A549 (cell line): ENCODE measurements around the gene TMEM52B.

Experiments used
- CEBPB ChIP-seq, 2 experiments: fragments of >200 bp in 1 of 2; sonication (Bioruptor Twin) in 1 of 2; formaldehyde crosslinking in 1 of 2; IDR thresholded peaks; 2 replicates each; pipeline ENCODE4 v1.6.1; 2012 to 2016
- CHD2 ChIP-seq: fragments of 150-350 bp; IDR thresholded peaks from 2 replicates; pipeline ENCODE4 v1.6.1; 2014; ENCODE audit warnings: low read length; ENCODE audit not compliant: partially characterized antibody
- CTCF ChIP-seq: fragments of >200 bp; sonication (Bioruptor Twin); formaldehyde crosslinking; IDR thresholded peaks from 3 replicates; pipeline ENCODE4 v1.5.1; 2016
- JUN ChIP-seq, 2 experiments: fragments of >200 bp; sonication (Bioruptor Twin); formaldehyde crosslinking; IDR thresholded peaks; 2 replicates in 1 of 2; 3 replicates in 1 of 2; pipeline ENCODE4 v1.6.1; 2016 to 2017
- POLR2A ChIP-seq: IDR thresholded peaks from 2 replicates; pipeline ENCODE4 v1.6.1; 2012; ENCODE audit warnings: mild to moderate bottlenecking, low read length
- RNF2 ChIP-seq: fragments of 200-600 bp; sonication (generic); IDR thresholded peaks from 2 replicates; pipeline ENCODE4 v1.6.1; 2016; ENCODE audit warnings: low read depth, mild to moderate bottlenecking, antibody characterized with exemption, moderate library complexity, borderline replicate concordance
- SMC3 ChIP-seq: fragments of >200 bp; sonication (Bioruptor Twin); formaldehyde crosslinking; IDR thresholded peaks from 3 replicates; pipeline ENCODE4 v1.6.1; 2018; ENCODE audit warnings: inconsistent platforms
- TF ChIP-seq, protein P1 (sequence below): fragments of >200 bp; sonication (Bioruptor Twin); formaldehyde crosslinking; IDR thresholded peaks from 3 replicates; pipeline ENCODE4 v1.6.1; 2016
- TF ChIP-seq, protein P2 (sequence below): fragments of 450-650 bp; IDR thresholded peaks from 2 replicates; pipeline ENCODE4 v1.6.1; 2014; ENCODE audit warnings: antibody characterized with exemption

DNA sequence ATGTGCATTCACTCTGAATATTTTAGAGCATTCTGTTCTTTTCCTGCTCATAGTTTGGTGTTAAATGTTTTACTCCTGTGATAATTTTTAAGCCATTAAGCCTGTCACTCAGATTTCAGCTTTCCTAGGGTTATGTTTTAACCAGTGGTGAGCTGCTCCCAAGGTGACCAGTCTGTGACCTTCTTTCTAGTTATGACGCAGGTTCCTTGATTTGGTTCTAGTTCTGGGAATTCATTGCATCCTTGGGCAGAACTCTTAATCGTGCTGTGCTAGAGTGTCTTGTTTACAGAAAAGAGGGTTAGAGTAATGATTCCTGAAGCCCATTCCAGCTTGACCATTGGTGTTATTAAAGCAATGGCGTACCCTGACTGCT lies 36.0 kb downstream of the TMEM52B start:
- TF ChIP-seq CTCF (no peak), SMC3 (no peak), CHD2 (no peak), POLR2A (no peak), CEBPB (IDR thresholded peaks at IDR 0.05) (no peak), JUN (IDR thresholded peaks at IDR 0.05) (no peak), RNF2 (no peak)
- TF ChIP-seq, protein P1, sequence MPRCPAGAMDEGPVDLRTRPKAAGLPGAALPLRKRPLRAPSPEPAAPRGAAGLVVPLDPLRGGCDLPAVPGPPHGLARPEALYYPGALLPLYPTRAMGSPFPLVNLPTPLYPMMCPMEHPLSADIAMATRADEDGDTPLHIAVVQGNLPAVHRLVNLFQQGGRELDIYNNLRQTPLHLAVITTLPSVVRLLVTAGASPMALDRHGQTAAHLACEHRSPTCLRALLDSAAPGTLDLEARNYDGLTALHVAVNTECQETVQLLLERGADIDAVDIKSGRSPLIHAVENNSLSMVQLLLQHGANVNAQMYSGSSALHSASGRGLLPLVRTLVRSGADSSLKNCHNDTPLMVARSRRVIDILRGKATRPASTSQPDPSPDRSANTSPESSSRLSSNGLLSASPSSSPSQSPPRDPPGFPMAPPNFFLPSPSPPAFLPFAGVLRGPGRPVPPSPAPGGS = no peak
- TF ChIP-seq, protein P2, sequence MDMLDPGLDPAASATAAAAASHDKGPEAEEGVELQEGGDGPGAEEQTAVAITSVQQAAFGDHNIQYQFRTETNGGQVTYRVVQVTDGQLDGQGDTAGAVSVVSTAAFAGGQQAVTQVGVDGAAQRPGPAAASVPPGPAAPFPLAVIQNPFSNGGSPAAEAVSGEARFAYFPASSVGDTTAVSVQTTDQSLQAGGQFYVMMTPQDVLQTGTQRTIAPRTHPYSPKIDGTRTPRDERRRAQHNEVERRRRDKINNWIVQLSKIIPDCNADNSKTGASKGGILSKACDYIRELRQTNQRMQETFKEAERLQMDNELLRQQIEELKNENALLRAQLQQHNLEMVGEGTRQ = no peak
